HL-60 (cell line): ENCODE measurements around the gene TMEM82.

Experiments
- DNase-seq, 2 experiments: peaks; one replicate each; pipeline ENCODE4 v3.0.0-alpha.2; 2010 to 2020; ENCODE audit warnings: low read depth in 1 of 2, low spot score in 1 of 2
- H3K27ac ChIP-seq: fragments of 250-450 bp; sonication (Bioruptor Pico); replicated peaks from 2 replicates; pipeline ENCODE4 v1.5.1; 2020; ENCODE audit warnings: mild to moderate bottlenecking, moderate library complexity
- H3K27me3 ChIP-seq: fragments of 250-450 bp; sonication (Bioruptor Pico); 2 replicates; pipeline ENCODE4 v1.5.1; 2021; ENCODE audit warnings: mild to moderate bottlenecking, moderate library complexity; ENCODE audit not compliant: insufficient read depth, poor library complexity, severe bottlenecking
- H3K4me3 ChIP-seq: replicated peaks from 2 replicates; pipeline ENCODE4 v1.5.1; 2011; ENCODE audit warnings: mild to moderate bottlenecking, control low read depth, low read length; ENCODE audit not compliant: insufficient read depth
- CTCF ChIP-seq: IDR thresholded peaks from one replicate; pipeline ENCODE4 v1.5.1; 2011; ENCODE audit warnings: low read length, control low read depth, inconsistent platforms; ENCODE audit not compliant: insufficient read depth
- GABPA ChIP-seq: IDR thresholded peaks from 2 replicates; pipeline ENCODE4 v1.6.1; 2012; ENCODE audit warnings: low read depth
- POLR2AphosphoS5 ChIP-seq: IDR thresholded peaks from 2 replicates; pipeline ENCODE4 v1.6.1; 2012; ENCODE audit warnings: low read depth
- REST ChIP-seq: IDR thresholded peaks from 2 replicates; pipeline ENCODE4 v1.6.1; 2012; ENCODE audit warnings: low read depth; ENCODE audit not compliant: insufficient replicate concordance
- SPI1 ChIP-seq: IDR thresholded peaks from 2 replicates; pipeline ENCODE4 v1.6.1; 2012; ENCODE audit warnings: low read depth, mild to moderate bottlenecking, borderline replicate concordance

The TMEM82 gene

DNA sequence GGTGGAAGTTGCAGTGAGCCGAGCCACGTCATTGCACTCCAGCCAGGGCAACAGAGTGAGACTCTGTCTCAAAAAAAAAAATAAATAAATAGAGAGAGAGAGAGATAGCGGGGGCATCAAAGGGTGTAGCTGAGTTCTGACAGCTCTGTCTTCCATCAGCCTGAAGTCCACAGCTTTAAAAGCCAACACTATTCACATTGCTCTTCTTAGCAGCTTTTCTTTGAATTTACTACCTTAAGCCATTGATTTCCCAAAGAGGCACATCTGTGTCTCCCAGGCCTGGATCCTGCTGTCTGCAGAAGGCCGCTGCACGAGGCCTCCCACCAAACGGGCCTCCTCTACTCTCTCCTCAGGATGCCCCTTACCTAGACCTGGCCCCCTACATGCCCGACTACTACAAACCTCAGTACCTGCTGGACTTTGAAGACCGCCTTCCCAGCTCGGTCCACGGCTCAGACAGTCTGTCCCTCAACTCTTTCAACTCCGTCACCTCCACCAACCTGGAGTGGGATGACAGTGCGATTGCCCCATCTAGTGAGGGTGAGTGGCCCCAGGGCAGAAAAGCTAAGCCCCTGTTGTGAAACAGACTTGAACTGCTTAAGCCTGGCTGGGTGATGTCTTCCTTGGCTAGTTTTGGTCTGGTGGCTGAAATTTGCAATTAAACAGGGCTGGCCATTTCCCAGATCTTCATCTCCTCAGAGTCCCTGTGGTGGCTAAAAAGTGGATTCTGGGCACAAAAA is 22.7 kb upstream of the TMEM82 start:
- peak; percentile 1 for TF ChIP-seq CTCF
- no peak for TF ChIP-seq SPI1
- H3K27ac ChIP-seq = no peak overlapping the region
- H3K27me3 ChIP-seq = no peaks in the 10 kb centered on the region
- peak in 1 of 2 experiments; percentile 37 for DNase-seq
- H3K4me3 ChIP-seq = no peak overlapping the region

GRCh38 chr1:15720861-15721260 is 21.4 kb upstream of the TMEM82 start:
- DNase-seq = no peak
- TF ChIP-seq REST = no peak
- TF ChIP-seq CTCF = no peak
- no peak for TF ChIP-seq POLR2AphosphoS5
- TF ChIP-seq GABPA = no peak
- no peak for TF ChIP-seq SPI1
- Histone ChIP-seq H3K27ac (no peak overlapping the region), H3K4me3 (no peak overlapping the region), H3K27me3 (no peaks in the 10 kb centered on the region)

- H3K27me3 ChIP-seq = no peaks in the 10 kb centered on the region
- DNase-seq = no peak
- H3K4me3 ChIP-seq = no peak overlapping the region
- no peak for TF ChIP-seq POLR2AphosphoS5
- no peak for TF ChIP-seq CTCF
- no peak for TF ChIP-seq REST
- no peak for TF ChIP-seq SPI1
- TF ChIP-seq GABPA = no peak
- H3K27ac ChIP-seq = no peak overlapping the region
Measured at GRCh38 chr1:15722411-15722810, 19.9 kb upstream of the TMEM82 start.
